GM12801 (cell line): ENCODE results near the gene LOX.

Experiments used
- TF ChIP-seq, protein P1 (sequence below): IDR thresholded peaks from one replicate; pipeline ENCODE4 v1.5.1; 2011; ENCODE audit warnings: control low read depth; ENCODE audit not compliant: insufficient read length; ENCODE audit errors: extremely low read depth

LOX gene, protein sequence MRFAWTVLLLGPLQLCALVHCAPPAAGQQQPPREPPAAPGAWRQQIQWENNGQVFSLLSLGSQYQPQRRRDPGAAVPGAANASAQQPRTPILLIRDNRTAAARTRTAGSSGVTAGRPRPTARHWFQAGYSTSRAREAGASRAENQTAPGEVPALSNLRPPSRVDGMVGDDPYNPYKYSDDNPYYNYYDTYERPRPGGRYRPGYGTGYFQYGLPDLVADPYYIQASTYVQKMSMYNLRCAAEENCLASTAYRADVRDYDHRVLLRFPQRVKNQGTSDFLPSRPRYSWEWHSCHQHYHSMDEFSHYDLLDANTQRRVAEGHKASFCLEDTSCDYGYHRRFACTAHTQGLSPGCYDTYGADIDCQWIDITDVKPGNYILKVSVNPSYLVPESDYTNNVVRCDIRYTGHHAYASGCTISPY

DNA sequence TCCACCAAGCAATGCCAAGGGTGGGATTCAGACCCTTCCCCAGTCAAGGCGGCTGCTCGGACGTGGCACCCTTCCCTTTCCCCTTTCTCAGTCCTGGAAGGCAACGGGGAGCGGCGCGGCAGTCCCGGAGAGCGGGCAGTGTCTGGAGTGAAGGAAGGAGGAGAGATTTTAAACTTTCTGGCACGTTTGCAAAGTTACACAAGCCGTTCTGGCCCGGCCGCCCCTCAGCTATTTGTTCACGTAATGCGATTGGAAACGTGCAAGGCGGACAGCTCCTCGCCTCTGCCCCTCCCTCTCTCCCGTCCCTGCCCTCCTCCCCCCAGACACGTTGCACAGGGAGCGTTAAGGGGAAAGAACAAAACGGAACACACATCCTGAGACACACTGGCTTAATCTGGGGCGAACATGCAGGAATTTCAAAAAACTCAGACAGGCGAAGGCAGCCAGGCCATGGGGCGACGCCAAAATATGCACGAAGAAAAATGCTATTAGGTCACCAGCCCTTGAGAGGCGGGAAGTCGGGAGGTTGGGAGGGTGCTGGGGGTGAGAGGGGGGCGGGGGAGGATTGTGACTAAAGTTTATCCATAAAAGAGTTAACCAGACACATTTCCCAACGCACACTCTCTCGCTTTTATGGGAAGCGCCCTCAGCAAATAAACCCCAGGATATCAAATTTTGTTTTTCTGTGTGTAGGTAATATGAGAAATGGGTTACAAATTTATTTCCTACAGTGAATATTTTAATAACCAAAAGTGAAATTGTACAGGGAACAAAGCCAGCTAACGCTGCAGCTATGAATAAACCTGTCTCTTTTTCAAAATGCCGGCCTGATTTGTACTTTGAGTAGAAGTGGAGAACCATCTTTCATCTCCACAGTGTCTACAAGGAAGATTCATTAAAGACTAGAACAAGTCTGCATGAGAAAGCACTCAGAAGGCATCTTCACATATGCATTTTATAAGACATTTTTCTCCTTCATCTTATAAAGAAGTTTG, at the start of gene LOX:
LOX (minus strand) TSS at position 144 of the 995 bp plus-strand sequence. CDS start 274 bp downstream, outside the sequence.
- TF ChIP-seq, protein P1, sequence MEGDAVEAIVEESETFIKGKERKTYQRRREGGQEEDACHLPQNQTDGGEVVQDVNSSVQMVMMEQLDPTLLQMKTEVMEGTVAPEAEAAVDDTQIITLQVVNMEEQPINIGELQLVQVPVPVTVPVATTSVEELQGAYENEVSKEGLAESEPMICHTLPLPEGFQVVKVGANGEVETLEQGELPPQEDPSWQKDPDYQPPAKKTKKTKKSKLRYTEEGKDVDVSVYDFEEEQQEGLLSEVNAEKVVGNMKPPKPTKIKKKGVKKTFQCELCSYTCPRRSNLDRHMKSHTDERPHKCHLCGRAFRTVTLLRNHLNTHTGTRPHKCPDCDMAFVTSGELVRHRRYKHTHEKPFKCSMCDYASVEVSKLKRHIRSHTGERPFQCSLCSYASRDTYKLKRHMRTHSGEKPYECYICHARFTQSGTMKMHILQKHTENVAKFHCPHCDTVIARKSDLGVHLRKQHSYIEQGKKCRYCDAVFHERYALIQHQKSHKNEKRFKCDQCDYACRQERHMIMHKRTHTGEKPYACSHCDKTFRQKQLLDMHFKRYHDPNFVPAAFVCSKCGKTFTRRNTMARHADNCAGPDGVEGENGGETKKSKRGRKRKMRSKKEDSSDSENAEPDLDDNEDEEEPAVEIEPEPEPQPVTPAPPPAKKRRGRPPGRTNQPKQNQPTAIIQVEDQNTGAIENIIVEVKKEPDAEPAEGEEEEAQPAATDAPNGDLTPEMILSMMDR: no peak

DNA sequence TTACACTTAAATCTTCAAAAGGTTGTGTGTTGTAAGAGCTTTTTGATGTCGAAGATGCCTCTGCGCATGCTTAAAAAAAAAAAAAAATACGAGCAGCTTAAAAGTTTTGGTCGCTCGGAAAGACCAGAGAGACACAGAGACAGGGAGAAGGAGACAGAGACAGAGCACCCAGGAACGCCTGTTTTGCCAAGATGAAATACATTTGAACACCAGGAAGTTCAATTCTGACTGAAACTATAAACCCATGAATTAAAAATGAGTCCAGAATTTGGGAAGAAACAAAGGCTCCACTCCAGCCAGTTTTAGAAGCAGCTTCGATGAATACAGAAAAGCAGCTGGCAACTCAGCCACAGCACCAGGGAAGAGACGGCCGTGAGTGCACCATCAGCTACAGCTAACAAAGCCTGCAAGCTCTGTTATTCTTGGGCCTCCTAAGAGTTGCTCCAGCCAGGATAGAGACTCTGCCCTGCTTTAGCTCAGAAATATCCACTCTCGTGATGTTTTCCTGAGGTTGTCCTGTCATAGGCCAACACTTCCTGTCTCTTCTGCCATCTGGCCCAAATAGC, 48.8 kb upstream of the LOX start:
- TF ChIP-seq, protein P1: no peak

DNA sequence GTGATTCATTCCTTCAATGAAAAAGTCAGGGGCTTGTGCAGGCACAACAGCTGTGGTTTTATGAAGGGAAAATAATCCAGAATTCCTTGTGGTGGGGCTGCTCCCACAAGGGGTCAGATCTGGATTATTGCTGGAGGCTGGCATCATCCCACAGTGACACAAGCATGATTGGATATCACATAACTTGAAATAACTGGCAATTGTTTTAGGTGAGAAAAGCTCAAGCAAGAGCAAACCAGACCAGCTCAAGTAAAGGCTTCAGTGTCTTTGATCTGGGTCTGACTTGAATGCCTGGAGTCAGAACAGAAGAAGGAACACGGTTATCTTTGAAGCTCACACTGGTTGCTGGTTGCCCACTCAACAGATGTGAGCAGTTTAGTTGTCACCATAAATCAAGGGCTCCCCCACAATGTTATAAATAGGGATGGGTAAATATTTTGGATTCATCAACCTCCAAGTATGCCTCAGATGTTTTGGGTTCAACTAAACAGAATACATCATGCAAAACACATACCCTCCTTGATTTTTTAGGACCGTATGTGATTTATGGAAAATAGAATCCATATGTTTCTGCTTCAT, 48.2 kb upstream of the LOX start:
- TF ChIP-seq, protein P1: no peak

DNA sequence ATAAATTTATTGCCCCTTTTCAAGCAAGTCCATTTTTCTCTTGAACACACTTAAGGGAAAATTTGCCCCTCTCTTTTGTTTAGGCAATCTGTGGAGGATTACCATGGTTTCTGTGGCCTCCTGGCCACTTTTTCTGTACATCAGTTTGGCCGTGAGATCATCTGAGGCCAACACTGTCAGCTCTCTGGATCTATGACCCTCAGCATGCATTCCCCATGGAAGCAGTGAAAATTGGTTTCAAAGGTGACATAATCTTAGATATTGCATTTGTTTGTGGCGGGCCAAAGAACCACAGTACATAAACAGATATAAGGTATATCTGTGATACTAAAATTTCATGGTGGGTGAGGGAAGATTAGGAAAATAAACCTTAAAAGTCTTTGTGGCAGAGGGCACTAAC, 46.7 kb upstream of the LOX start:
- TF ChIP-seq, protein P1: no peak

DNA sequence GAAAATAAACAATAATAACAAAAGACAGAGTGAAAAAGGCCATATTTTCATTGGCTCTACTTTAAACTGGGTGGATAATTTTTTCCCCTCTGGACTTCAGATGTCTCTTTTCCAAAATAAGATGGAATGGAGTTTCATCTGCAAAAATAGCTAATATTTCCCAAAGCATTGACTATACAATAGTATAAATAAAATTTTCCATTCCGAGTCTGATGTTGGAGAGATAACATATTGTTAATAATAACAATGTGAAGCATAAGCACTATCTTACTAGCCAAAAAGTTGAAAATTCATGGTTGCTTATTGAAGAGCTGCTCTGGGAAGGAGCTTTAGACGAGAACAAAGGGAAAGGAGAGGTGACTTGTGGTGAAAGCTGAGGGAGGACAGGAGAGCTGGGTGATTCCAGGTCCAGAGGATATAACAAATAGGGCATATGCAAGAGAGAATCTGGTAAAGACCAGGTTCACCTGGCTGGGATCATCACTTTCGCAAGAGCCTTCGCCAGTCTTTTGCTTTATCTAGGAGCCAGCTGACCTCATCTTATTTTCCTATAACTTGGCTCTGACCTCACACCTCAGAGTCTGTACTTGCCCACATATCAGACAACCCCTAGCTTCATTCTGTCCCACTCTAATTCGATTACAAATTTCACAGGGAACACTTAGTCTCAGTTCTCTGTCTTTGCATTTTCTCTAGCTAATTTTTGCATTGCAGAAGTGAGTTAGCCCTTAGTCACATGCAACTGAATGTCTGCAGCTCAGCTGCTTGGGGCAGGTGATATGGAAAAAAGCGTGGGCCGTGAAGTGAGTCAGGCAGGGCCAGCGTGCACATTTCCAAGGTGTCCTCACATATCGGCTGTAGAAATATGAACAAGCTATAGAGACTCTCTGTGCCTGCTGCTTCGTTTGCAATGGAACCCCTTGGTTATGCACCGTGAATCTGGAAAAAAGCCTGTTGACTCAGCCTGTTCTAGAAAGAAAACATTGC, 43.7 kb upstream of the LOX start:
- TF ChIP-seq, protein P1: no peak

DNA sequence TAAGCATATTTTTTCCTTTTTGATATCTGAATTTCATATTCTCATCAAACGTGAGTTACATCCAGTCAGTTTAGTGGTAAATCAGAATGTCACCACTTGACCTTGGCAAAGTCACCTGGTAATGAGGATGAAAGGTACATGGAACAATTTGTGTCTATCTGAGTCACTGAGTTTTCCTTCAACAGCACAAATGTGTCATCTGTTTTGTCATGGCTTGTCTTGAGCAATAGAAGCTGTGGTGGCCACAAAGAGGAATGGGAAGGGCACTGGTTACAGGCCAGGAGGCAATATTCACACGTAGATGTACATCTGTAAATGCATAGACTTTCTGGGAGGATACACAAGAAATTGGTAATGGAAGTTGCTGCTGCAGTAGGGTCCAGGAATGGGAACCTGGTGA, 42.9 kb upstream of the LOX start:
- TF ChIP-seq, protein P1: no peak
